Osteoblast (primary cell): ENCODE measurements around the gene SLC25A21. TPM values are rescaled to one million over a fixed set of nuclear protein-coding genes. Genes with fewer than 3 reads are reported as not detected.

Experiments used
- DNase-seq: peaks from one replicate; pipeline ENCODE4 v3.0.0; 2011; ENCODE audit warnings: low spot score, mixed read lengths; ENCODE audit not compliant: insufficient read length; ENCODE audit errors: missing footprints
- H2AFZ ChIP-seq: 2 replicates; pipeline ENCODE4 v1.6.0; 2011; ENCODE audit warnings: mild to moderate bottlenecking, low read length
- H3K27ac ChIP-seq: 2 replicates; pipeline ENCODE4 v1.5.1; 2011; ENCODE audit warnings: mild to moderate bottlenecking, low read depth, low read length, moderate library complexity
- H3K27me3 ChIP-seq: 2 replicates; pipeline ENCODE4 v1.6.0; 2012; ENCODE audit warnings: mild to moderate bottlenecking, control low read depth, inconsistent platforms, low read length, moderate library complexity; ENCODE audit not compliant: insufficient read depth
- H3K36me3 ChIP-seq: 2 replicates; pipeline ENCODE4 v1.5.1; 2011; ENCODE audit warnings: mild to moderate bottlenecking, low read length, control low read depth, moderate library complexity; ENCODE audit not compliant: insufficient read depth
- H3K4me1 ChIP-seq: 2 replicates; pipeline ENCODE4 v1.5.1; 2011; ENCODE audit warnings: mild to moderate bottlenecking, low read length, control low read depth, moderate library complexity; ENCODE audit not compliant: insufficient read depth
- H3K4me2 ChIP-seq: 2 replicates; pipeline ENCODE4 v1.6.0; 2011; ENCODE audit warnings: mild to moderate bottlenecking, low read length; ENCODE audit not compliant: insufficient read depth
- H3K4me3 ChIP-seq: fragments of 200-600 bp; sonication (generic); 3 replicates; pipeline ENCODE4 v1.5.1; 2012; ENCODE audit warnings: mild to moderate bottlenecking, low read length, inconsistent platforms; ENCODE audit not compliant: insufficient read depth
- H3K79me2 ChIP-seq: 2 replicates; pipeline ENCODE4 v1.6.0; 2012; ENCODE audit warnings: mild to moderate bottlenecking, low read length, control low read depth, inconsistent platforms; ENCODE audit not compliant: insufficient read depth
- H3K9me3 ChIP-seq: 2 replicates; pipeline ENCODE4 v1.5.1; 2011; ENCODE audit warnings: low read depth, low read length, control low read depth
- H4K20me1 ChIP-seq: 2 replicates; pipeline ENCODE4 v1.6.0; 2012; ENCODE audit warnings: mild to moderate bottlenecking, low read length, control low read depth; ENCODE audit not compliant: insufficient read depth
- CTCF ChIP-seq: IDR thresholded peaks from 2 replicates; pipeline ENCODE4 v1.5.1; 2011; ENCODE audit warnings: mild to moderate bottlenecking, low read depth, low read length, moderate library complexity; ENCODE audit errors: extremely low read depth
- total RNA-seq: library from RNA; depleted of rRNA; stranded (reverse); fragments of >200 nt; gene quantifications from 2 replicates; pipeline ENCODE4 v1.2.3, GENCODE V29; 2012

Gene SLC25A21
- total RNA-seq, 1 donor = 0.72 TPM

- no peaks in the 10 kb centered on the region for H3K9me3 ChIP-seq
- H3K4me1 ChIP-seq = no peaks in the 10 kb centered on the region
- H3K36me3 ChIP-seq = no peaks in the 10 kb centered on the region
- no peak for TF ChIP-seq CTCF
- H3K27me3 ChIP-seq = no peaks in the 10 kb centered on the region
- H2AFZ ChIP-seq = no peak overlapping the region
- H3K4me2 ChIP-seq = no peak overlapping the region
- H3K27ac ChIP-seq = no peak overlapping the region
- H3K79me2 ChIP-seq = no peaks in the 10 kb centered on the region
- DNase-seq = no peak
- H3K4me3 ChIP-seq = no peak overlapping the region
- no peaks in the 10 kb centered on the region for H4K20me1 ChIP-seq
Measured at GRCh38 chr14:37143475-37143874, 28.9 kb downstream of the SLC25A21 start.

GRCh38 chr14:37142835-37143401, 29.5 kb downstream of the SLC25A21 start:
- Histone ChIP-seq H3K4me3 (no peak overlapping the region), H2AFZ (no peak overlapping the region), H3K27me3 (no peaks in the 10 kb centered on the region), H3K27ac (no peak overlapping the region), H3K9me3 (no peaks in the 10 kb centered on the region), H3K79me2 (no peaks in the 10 kb centered on the region), H4K20me1 (no peaks in the 10 kb centered on the region), H3K4me1 (no peaks in the 10 kb centered on the region), H3K4me2 (no peak overlapping the region), H3K36me3 (no peaks in the 10 kb centered on the region)
- TF ChIP-seq CTCF = no peak
- no peak for DNase-seq

- Histone ChIP-seq H3K36me3 (no peaks in the 10 kb centered on the region), H3K27me3 (no peaks in the 10 kb centered on the region), H4K20me1 (no peaks in the 10 kb centered on the region), H3K79me2 (no peaks in the 10 kb centered on the region), H2AFZ (no peak overlapping the region), H3K9me3 (no peaks in the 10 kb centered on the region), H3K4me3 (no peak overlapping the region), H3K4me1 (no peaks in the 10 kb centered on the region), H3K27ac (no peak overlapping the region), H3K4me2 (no peak overlapping the region)
- no peak for DNase-seq
- no peak for TF ChIP-seq CTCF
Measured at GRCh38 chr14:37140176-37140575, 32.2 kb downstream of the SLC25A21 start.

GRCh38 chr14:37139710-37140109, 32.7 kb downstream of the SLC25A21 start:
- no peaks in the 10 kb centered on the region for H3K27me3 ChIP-seq
- H3K4me2 ChIP-seq = no peak overlapping the region
- no peak for TF ChIP-seq CTCF
- H4K20me1 ChIP-seq = no peaks in the 10 kb centered on the region
- no peaks in the 10 kb centered on the region for H3K9me3 ChIP-seq
- H3K79me2 ChIP-seq = no peaks in the 10 kb centered on the region
- no peak overlapping the region for H3K4me3 ChIP-seq
- H3K4me1 ChIP-seq = no peaks in the 10 kb centered on the region
- H2AFZ ChIP-seq = no peak overlapping the region
- DNase-seq = no peak
- H3K27ac ChIP-seq = no peak overlapping the region
- H3K36me3 ChIP-seq = no peaks in the 10 kb centered on the region
